Natural killer cell (primary cell): Measurements from ENCODE around the gene PPP2R5C. TPM values are rescaled to one million over a fixed set of nuclear protein-coding genes. Genes with fewer than 3 reads are reported as not detected.

ENCODE experiments used
- ATAC-seq, 3 donors: fragments of 150-1000 bp in 2 of 3; fragments of 200-7000 bp in 1 of 3; cut with Tn5 transposase; 1 replicate in 1 of 3; 2 replicates in 2 of 3; pipeline ENCODE4 v1.10.0; 2021; ENCODE audit warnings: mild to moderate bottlenecking in 2 of 3, moderate library complexity in 2 of 3
- DNase-seq, 2 donors: peaks; one replicate each; pipeline versions ENCODE4 v3.0.0 to v3.0.0-alpha.2; 2013 to 2021; ENCODE audit warnings: mixed read lengths in 1 of 2
- H3K27ac ChIP-seq: one replicate; pipeline ENCODE4 v1.5.1; 2013; ENCODE audit warnings: mild to moderate bottlenecking, low read length
- H3K27me3 ChIP-seq: one replicate; pipeline ENCODE4 v1.6.1; 2013; ENCODE audit warnings: low read length; ENCODE audit not compliant: control insufficient read depth, insufficient read depth
- H3K36me3 ChIP-seq: one replicate; pipeline ENCODE4 v1.6.1; 2013; ENCODE audit warnings: low read length; ENCODE audit not compliant: control insufficient read depth, insufficient read depth
- H3K4me1 ChIP-seq: one replicate; pipeline ENCODE4 v1.6.1; 2013; ENCODE audit warnings: low read length; ENCODE audit not compliant: control insufficient read depth, insufficient read depth
- H3K4me3 ChIP-seq: one replicate; pipeline ENCODE4 v1.5.1; 2013; ENCODE audit warnings: low read length
- H3K9me3 ChIP-seq: one replicate; pipeline ENCODE4 v1.6.1; 2013; ENCODE audit warnings: low read length; ENCODE audit not compliant: control insufficient read depth, insufficient read depth
- H3K27ac Mint-ChIP-seq, 2 donors: one replicate each; pipeline ENCODE4 v1.8.0; 2022; ENCODE audit warnings: mild to moderate bottlenecking in 2 of 2, mixed read lengths in 2 of 2, moderate library complexity in 1 of 2
- H3K27me3 Mint-ChIP-seq, 2 donors: one replicate each; pipeline ENCODE4 v1.8.0; 2022; ENCODE audit warnings: low read depth in 2 of 2, mixed read lengths in 2 of 2
- H3K36me3 Mint-ChIP-seq: one replicate; pipeline ENCODE4 v1.8.0; 2022; ENCODE audit warnings: mixed read lengths
- H3K4me1 Mint-ChIP-seq, 2 donors: one replicate each; pipeline ENCODE4 v1.8.0; 2022; ENCODE audit warnings: mixed read lengths in 2 of 2
- H3K4me3 Mint-ChIP-seq: one replicate; pipeline ENCODE4 v1.8.0; 2022; ENCODE audit warnings: mild to moderate bottlenecking, moderate library complexity, mixed read lengths
- H3K9me3 Mint-ChIP-seq, 2 donors: one replicate each; pipeline ENCODE4 v1.8.0; 2022; ENCODE audit warnings: mixed read lengths in 2 of 2
- CTCF ChIP-seq: fragments of 200-600 bp; IDR thresholded peaks from one replicate; pipeline ENCODE4 v1.8.0; 2022; ENCODE audit warnings: antibody characterized with exemption
- WGBS: methylation state at CpG from one replicate; pipeline ENCODE4 v1.1.7; 2013; ENCODE audit warnings: missing lambda C conversion rate; ENCODE audit not compliant: insufficient coverage; 5-methylcytosine and 5-hydroxymethylcytosine counted together
- intact Hi-C: fragments of 100-400 bp; cut with micrococcal nuclease; formaldehyde crosslinking; loops from one replicate; pipeline ENCODE4 v1.14.2; 2022
- total RNA-seq, 4 donors: library from RNA; stranded (reverse); fragments of 120-200 nt in 1 of 4; gene quantifications; one replicate each; pipeline versions ENCODE4 v1.2.3 to v1.2.4, GENCODE V29; 2013 to 2022

PPP2R5C gene
- total RNA-seq, 3 donors from 2014 or later (not counting 1 experiment from before 2014, with no cell fraction given) = 716 to 779 (median 736) TPM

GRCh38 chr14:101865288-101865687 lies 103.8 kb downstream of the PPP2R5C start:
- no peak for ATAC-seq
- peaks cover 5% of the 10 kb centered on the region for H3K36me3 Mint-ChIP-seq
- H3K36me3 ChIP-seq = peaks cover 34% of the 10 kb centered on the region
- peak overlapping the region; percentile 39 to 94 for H3K27ac Mint-ChIP-seq
- intact Hi-C loops = no loop called here
- H3K27me3 Mint-ChIP-seq = no peaks in the 10 kb centered on the region
- H3K9me3 ChIP-seq = no peaks in the 10 kb centered on the region
- H3K4me1 ChIP-seq = no peaks in the 10 kb centered on the region
- TF ChIP-seq CTCF = no peak
- no peak overlapping the region for H3K4me3 Mint-ChIP-seq
- no peak overlapping the region for H3K4me3 ChIP-seq
- H3K27me3 ChIP-seq = no peaks in the 10 kb centered on the region
- H3K27ac ChIP-seq = no peak overlapping the region
- peaks cover 56 to 62% of the 10 kb centered on the region in 2 donors for H3K4me1 Mint-ChIP-seq
- 91% methylated on average over 9 of the region's 9 CpGs for WGBS
- H3K9me3 Mint-ChIP-seq = no peaks in the 10 kb centered on the region
- no peak for DNase-seq

GRCh38 chr14:101867854-101868253 lies 106.3 kb downstream of the PPP2R5C start:
- Histone ChIP-seq H3K27ac (no peak overlapping the region), H3K4me1 (peaks cover 3% of the 10 kb centered on the region), H3K9me3 (no peaks in the 10 kb centered on the region), H3K27me3 (no peaks in the 10 kb centered on the region), H3K4me3 (no peak overlapping the region), H3K36me3 (peaks cover 19% of the 10 kb centered on the region)
- WGBS = 94% methylated on average over 4 of the region's 4 CpGs
- Mint-ChIP-seq H3K36me3 (no peaks in the 10 kb centered on the region), H3K4me3 (no peak overlapping the region), H3K27ac (peak overlapping the region; percentile 57 to 88), H3K27me3 (no peaks in the 10 kb centered on the region), H3K4me1 (peaks cover 59 to 60% of the 10 kb centered on the region in 2 donors), H3K9me3 (no peaks in the 10 kb centered on the region)
- intact Hi-C loops = no loop called here
- DNase-seq (no peak), ATAC-seq (no peak)
- no peak for TF ChIP-seq CTCF

GRCh38 chr14:101869217-101869616 lies 107.7 kb downstream of the PPP2R5C start:
- H3K36me3 Mint-ChIP-seq = no peaks in the 10 kb centered on the region
- H3K4me1 Mint-ChIP-seq = peaks cover 69% of the 10 kb centered on the region in 2 donors
- no peaks in the 10 kb centered on the region for H3K9me3 Mint-ChIP-seq

More at GRCh38 chr14:101869217-101869616, 107.7 kb downstream of the PPP2R5C start:
- H3K27ac ChIP-seq = no peak overlapping the region
- DNase-seq (no peak), ATAC-seq (no peak)
- Mint-ChIP-seq H3K27ac (peak overlapping the region; percentile 57 to 88), H3K27me3 (no peaks in the 10 kb centered on the region), H3K4me3 (no peak overlapping the region)
- 93% methylated on average over 7 of the region's 8 CpGs for WGBS
- intact Hi-C loops = no loop called here
- no peaks in the 10 kb centered on the region for H3K27me3 ChIP-seq
- H3K4me3 ChIP-seq = no peak overlapping the region
- TF ChIP-seq CTCF = no peak
- peaks cover 3% of the 10 kb centered on the region for H3K4me1 ChIP-seq
- no peaks in the 10 kb centered on the region for H3K9me3 ChIP-seq
- H3K36me3 ChIP-seq = peaks cover 15% of the 10 kb centered on the region
